Midbrain (tissue), 1 donor: ENCODE results near the gene RELT.

Experiments
- DNase-seq: peaks from one replicate; lab custom pipeline; 2025; lab: John Stamatoyannopoulos, UW

Gene RELT

GRCh38 chr11:73347067-73347466, 29.1 kb upstream of the RELT start:
- no peak for DNase-seq

GRCh38 chr11:73348838-73349237, 27.4 kb upstream of the RELT start:
- DNase-seq: no peak

GRCh38 chr11:73349633-73350032, 26.6 kb upstream of the RELT start:
- DNase-seq: no peak

GRCh38 chr11:73350908-73351636, 25.1 kb upstream of the RELT start:
- DNase-seq: peak; percentile 75

GRCh38 chr11:73353422-73353821, 22.8 kb upstream of the RELT start:
- DNase-seq: no peak

GRCh38 chr11:73355109-73355508, 21.1 kb upstream of the RELT start:
- DNase-seq: no peak

- no peak for DNase-seq
Observed at GRCh38 chr11:73356979-73357860, 19.0 kb upstream of the RELT start.

GRCh38 chr11:73358071-73358470, 18.1 kb upstream of the RELT start:
- DNase-seq: no peak

GRCh38 chr11:73359341-73359740, 16.9 kb upstream of the RELT start:
- no peak for DNase-seq

- DNase-seq: no peak
Observed at GRCh38 chr11:73359930-73360742, 16.1 kb upstream of the RELT start.

- DNase-seq: no peak
Observed at GRCh38 chr11:73360743-73361369, 15.3 kb upstream of the RELT start.

GRCh38 chr11:73361953-73362776, 14.0 kb upstream of the RELT start:
- no peak for DNase-seq

GRCh38 chr11:73363147-73363546, 13.1 kb upstream of the RELT start:
- DNase-seq: no peak

- DNase-seq: no peak
Observed at GRCh38 chr11:73365352-73366264, 10.6 kb upstream of the RELT start.

- DNase-seq: no peak
Observed at GRCh38 chr11:73366265-73366610, 10.0 kb upstream of the RELT start.

- no peak for DNase-seq
Observed at GRCh38 chr11:73366953-73367352, 9.2 kb upstream of the RELT start.

- no peak for DNase-seq
Observed at GRCh38 chr11:73367482-73368024, 8.6 kb upstream of the RELT start.

GRCh38 chr11:73372375-73372993, 3.7 kb upstream of the RELT start:
- no peak for DNase-seq

- DNase-seq: no peak
Observed at GRCh38 chr11:73374151-73374550, 2.0 kb upstream of the RELT start.
